OCI-LY7 (cell line): Measurements from ENCODE around the gene CA12.

Experiments used
- CTCF ChIP-seq: fragments of 200-600 bp; sonication (generic); conservative IDR thresholded peaks from 2 replicates; pipeline ENCODE4 v1.5.1; 2014; ENCODE audit warnings: mild to moderate bottlenecking, antibody characterized with exemption, low read length, moderate library complexity, mixed read lengths
- EZH2phosphoT487 ChIP-seq: fragments of 200-600 bp; sonication (generic); IDR thresholded peaks from 2 replicates; pipeline ENCODE4 v1.6.1; 2018; ENCODE audit warnings: low read depth, borderline replicate concordance, mild to moderate bottlenecking, mixed run types, antibody characterized with exemption, low read length, moderate library complexity, mixed read lengths

GRCh38 chr15:63335543-63336240 is 46.0 kb downstream of the CA12 start:
- no peak for TF ChIP-seq CTCF
- no peak for TF ChIP-seq EZH2phosphoT487
